Measurements from ENCODE around the gene ARHGEF6. TPM values are rescaled to one million over a fixed set of nuclear protein-coding genes. Genes with fewer than 3 reads are reported as not detected.
"Not testable (repeated sequence)": the region's sequence is repeated elsewhere in the genome, so short reads cannot be mapped to it uniquely, and the experiment has no call there.

Gene ARHGEF6
- total and polyA plus RNA-seq, 2 donors, result 11.2 to 28.5 TPM

DNA sequence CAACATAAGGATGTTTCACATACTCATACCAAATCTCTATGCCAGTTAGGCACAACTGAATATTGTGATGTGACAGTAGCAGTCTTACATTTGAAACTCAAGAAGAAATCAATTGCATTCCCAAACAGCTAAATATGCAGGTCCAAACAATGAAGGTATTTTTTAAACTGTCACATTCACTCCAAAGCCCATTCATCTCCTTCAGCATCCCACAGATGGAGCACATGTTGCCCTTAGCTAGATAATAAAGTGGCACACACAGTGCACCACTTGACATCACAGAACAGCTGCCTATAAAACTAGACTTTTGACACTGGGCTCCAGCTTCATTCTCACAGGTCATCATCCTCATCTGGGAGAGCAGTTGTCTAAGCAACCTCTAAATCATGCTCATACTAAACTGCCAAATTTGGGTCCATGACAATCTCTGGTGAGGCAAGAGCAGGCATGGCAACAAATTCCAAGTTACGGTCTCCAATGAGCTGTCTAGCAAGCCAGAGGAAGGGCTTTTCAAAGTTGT is 26.2 kb upstream of the ARHGEF6 start:
- Histone ChIP-seq H3K4me1 (ENCODE audit: insufficient read depth) (no peaks in the 10 kb centered on the region), H3K27ac (ENCODE audit: low read depth) (no peak overlapping the region), H3K36me3 (ENCODE audit: insufficient read depth) (no peaks in the 10 kb centered on the region), H3K4me3 (ENCODE audit: low read depth, low read length) (no peak overlapping the region)
- WGBS, result 96% methylated on average over 1 of the region's 1 CpG
- no peak for DNase-seq (ENCODE audit: extremely low spot score)

DNA sequence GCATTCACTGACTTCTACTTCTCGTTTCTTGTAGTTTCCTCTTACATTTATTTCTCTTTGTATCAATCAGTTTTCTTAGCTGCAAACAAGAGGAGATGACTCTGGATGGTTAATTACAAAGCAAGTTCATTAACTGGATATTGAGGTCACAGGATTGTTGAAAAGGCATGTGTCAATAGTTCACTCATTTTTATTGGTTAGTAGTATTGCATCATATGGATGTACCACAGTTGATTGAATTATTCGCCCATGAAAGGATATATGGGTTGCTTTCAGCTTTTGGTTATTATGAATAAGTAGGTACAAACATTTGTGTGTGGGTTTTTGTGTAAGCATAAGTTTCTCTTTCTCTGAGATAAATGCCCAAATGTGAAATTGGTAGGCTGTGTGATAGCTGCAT is 21.8 kb upstream of the ARHGEF6 start:
- no peak overlapping the region for H3K4me3 ChIP-seq (ENCODE audit: low read depth, low read length)
- no peak for DNase-seq (ENCODE audit: extremely low spot score)
- 83% methylated on average over 2 of the region's 2 CpGs for WGBS

GRCh38 chrX:136797787-136798186 is 17.1 kb upstream of the ARHGEF6 start:
- WGBS, result 42% methylated on average over 3 of the region's 3 CpGs
- Histone ChIP-seq H3K4me1 (ENCODE audit: insufficient read depth) (no peaks in the 10 kb centered on the region), H3K27ac (ENCODE audit: low read depth) (no peak overlapping the region), H3K36me3 (ENCODE audit: insufficient read depth) (no peaks in the 10 kb centered on the region), H3K4me3 (ENCODE audit: low read depth, low read length) (no peak overlapping the region)
- DNase-seq (ENCODE audit: extremely low spot score), result no peak

More for the DNA sequence above, 21.8 kb upstream of the ARHGEF6 start:
- Histone ChIP-seq H3K4me1 (ENCODE audit: insufficient read depth) (no peaks in the 10 kb centered on the region), H3K27ac (ENCODE audit: low read depth) (no peak overlapping the region), H3K36me3 (ENCODE audit: insufficient read depth) (no peaks in the 10 kb centered on the region)

GRCh38 chrX:136795132-136795531 is 14.4 kb upstream of the ARHGEF6 start:
- 92% methylated on average over 1 of the region's 1 CpG for WGBS
- not testable (repeated sequence) for H3K4me3 ChIP-seq (ENCODE audit: low read depth, low read length); DNase-seq (ENCODE audit: extremely low spot score); H3K36me3 ChIP-seq (ENCODE audit: insufficient read depth); H3K27ac ChIP-seq (ENCODE audit: low read depth); H3K4me1 ChIP-seq (ENCODE audit: insufficient read depth)

GRCh38 chrX:136794660-136795059 is 13.9 kb upstream of the ARHGEF6 start:
- H3K36me3 ChIP-seq (ENCODE audit: insufficient read depth); DNase-seq (ENCODE audit: extremely low spot score); H3K4me3 ChIP-seq (ENCODE audit: low read depth, low read length); H3K27ac ChIP-seq (ENCODE audit: low read depth); H3K4me1 ChIP-seq (ENCODE audit: insufficient read depth): not testable (repeated sequence)
- 95% methylated on average over 3 of the region's 3 CpGs for WGBS

GRCh38 chrX:136794080-136794479 is 13.3 kb upstream of the ARHGEF6 start:
- Histone ChIP-seq H3K4me3 (ENCODE audit: low read depth, low read length) (no peak overlapping the region), H3K27ac (ENCODE audit: low read depth) (no peak overlapping the region), H3K36me3 (ENCODE audit: insufficient read depth) (no peaks in the 10 kb centered on the region), H3K4me1 (ENCODE audit: insufficient read depth) (no peaks in the 10 kb centered on the region)
- DNase-seq (ENCODE audit: extremely low spot score), result no peak
- 56% methylated on average over 1 of the region's 1 CpG for WGBS

DNA sequence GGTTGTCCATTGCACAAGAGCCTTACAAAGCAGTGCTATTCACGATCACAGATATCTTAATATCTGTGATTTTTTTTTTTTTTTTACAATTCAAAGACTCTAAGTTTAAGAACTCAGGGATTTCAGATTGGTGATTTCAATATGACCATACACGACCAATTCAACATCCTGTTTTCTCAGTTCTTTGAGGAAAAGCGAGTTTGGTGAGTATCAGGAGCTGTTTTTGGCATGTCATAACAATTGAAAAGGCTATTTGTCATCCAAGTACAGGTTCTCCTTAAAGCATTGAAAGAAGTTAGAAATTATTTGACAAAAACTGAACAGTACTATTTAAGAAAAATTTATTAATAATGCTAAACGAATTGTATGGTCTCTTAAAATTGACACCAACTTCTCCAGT is 9.1 kb upstream of the ARHGEF6 start:
- 50% methylated on average over 4 of the region's 4 CpGs for WGBS
- no peak for DNase-seq (ENCODE audit: extremely low spot score)
- Histone ChIP-seq H3K36me3 (ENCODE audit: insufficient read depth) (no peaks in the 10 kb centered on the region), H3K4me3 (ENCODE audit: low read depth, low read length) (no peak overlapping the region), H3K4me1 (ENCODE audit: insufficient read depth) (no peaks in the 10 kb centered on the region), H3K27ac (ENCODE audit: low read depth) (no peak overlapping the region)

DNA sequence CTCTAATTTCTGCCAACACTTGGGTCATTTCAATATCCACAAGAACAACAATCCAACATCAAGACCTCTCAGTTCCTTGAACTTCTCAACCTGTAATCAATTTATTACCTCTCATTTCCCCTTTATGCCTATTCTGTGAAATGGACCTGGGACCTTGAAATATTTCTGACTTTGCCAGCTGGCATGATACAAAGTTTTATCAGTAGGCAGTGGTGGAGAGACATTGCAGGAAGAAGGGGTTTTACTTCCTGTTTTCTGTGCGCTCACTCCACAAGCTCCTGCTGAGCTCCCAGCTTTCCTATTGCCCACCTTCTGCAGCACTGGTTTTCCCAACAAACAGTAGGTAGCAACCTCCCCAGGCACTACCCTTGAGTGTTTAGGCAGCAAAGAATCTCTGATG is 3.5 kb upstream of the ARHGEF6 start:
- DNase-seq (ENCODE audit: extremely low spot score), result no peak
- Histone ChIP-seq H3K4me1 (ENCODE audit: insufficient read depth) (no peaks in the 10 kb centered on the region), H3K4me3 (ENCODE audit: low read depth, low read length) (no peak overlapping the region), H3K36me3 (ENCODE audit: insufficient read depth) (no peaks in the 10 kb centered on the region), H3K27ac (ENCODE audit: low read depth) (no peak overlapping the region)
- WGBS, result 81% methylated on average over 1 of the region's 1 CpG

- no peaks in the 10 kb centered on the region for H3K36me3 ChIP-seq (ENCODE audit: insufficient read depth)
- H3K4me1 ChIP-seq (ENCODE audit: insufficient read depth), result no peaks in the 10 kb centered on the region
- no peak overlapping the region for H3K4me3 ChIP-seq (ENCODE audit: low read depth, low read length)
- H3K27ac ChIP-seq (ENCODE audit: low read depth), result no peak overlapping the region
- no peak for DNase-seq (ENCODE audit: extremely low spot score)
Measured at GRCh38 chrX:136783159-136783558, 2.4 kb upstream of the ARHGEF6 start.

DNA sequence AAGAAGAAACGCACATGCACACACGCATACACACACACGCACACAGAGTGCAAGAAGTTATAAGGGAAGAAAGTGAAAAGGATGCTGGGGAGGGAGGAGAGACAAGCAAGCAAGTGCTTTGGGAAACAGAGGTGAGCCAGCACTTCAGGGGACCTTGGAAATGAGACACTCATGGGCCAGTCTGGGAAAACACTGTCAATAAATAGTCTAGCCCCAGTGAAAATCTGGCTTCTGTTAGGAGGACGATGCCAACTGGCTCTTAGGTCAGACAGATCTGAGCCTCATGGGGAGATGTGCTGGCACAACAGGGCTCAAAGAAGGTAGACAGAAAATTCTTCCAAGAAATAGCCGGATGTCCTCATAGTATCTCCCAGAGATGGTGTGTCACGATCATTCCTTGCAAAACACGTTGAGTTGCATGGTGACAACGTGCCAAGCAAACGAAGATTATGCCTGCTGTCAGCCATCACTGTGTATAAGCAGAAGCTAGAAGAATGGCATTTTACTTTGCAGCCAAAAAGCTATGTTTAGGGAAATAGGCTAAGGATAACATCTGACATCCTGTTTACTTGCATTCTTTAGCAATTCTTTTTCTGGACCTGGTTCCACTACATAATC is 557 bp upstream of the ARHGEF6 start:
- 4% methylated on average over 9 of the region's 9 CpGs for WGBS
- Histone ChIP-seq H3K4me1 (ENCODE audit: insufficient read depth) (no peaks in the 10 kb centered on the region), H3K27ac (ENCODE audit: low read depth) (no peak overlapping the region), H3K36me3 (ENCODE audit: insufficient read depth) (no peaks in the 10 kb centered on the region), H3K4me3 (ENCODE audit: low read depth, low read length) (peak overlapping the region; percentile 40)
- DNase-seq (ENCODE audit: extremely low spot score), result no peak

GRCh38 chrX:136780241-136780640 is 491 bp downstream of the ARHGEF6 start:
- DNase-seq (ENCODE audit: extremely low spot score), result no peak
- H3K4me1 ChIP-seq (ENCODE audit: insufficient read depth), result no peaks in the 10 kb centered on the region
- no peaks in the 10 kb centered on the region for H3K36me3 ChIP-seq (ENCODE audit: insufficient read depth)
- 28% methylated on average over 2 of the region's 2 CpGs for WGBS
- H3K27ac ChIP-seq (ENCODE audit: low read depth), result no peak overlapping the region
- peak overlapping the region; percentile 40 for H3K4me3 ChIP-seq (ENCODE audit: low read depth, low read length)

GRCh38 chrX:136779346-136779781 is 1.4 kb downstream of the ARHGEF6 start:
- H3K36me3 ChIP-seq (ENCODE audit: insufficient read depth), result no peaks in the 10 kb centered on the region
- 38% methylated on average over 4 of the region's 4 CpGs for WGBS
- DNase-seq (ENCODE audit: extremely low spot score), result no peak
- H3K4me1 ChIP-seq (ENCODE audit: insufficient read depth), result no peaks in the 10 kb centered on the region
- H3K27ac ChIP-seq (ENCODE audit: low read depth), result peak overlapping the region; percentile 59
- H3K4me3 ChIP-seq (ENCODE audit: low read depth, low read length), result no peak overlapping the region

GRCh38 chrX:136778916-136779315 is 1.8 kb downstream of the ARHGEF6 start:
- H3K36me3 ChIP-seq (ENCODE audit: insufficient read depth), result no peaks in the 10 kb centered on the region
- DNase-seq (ENCODE audit: extremely low spot score), result no peak
- H3K4me3 ChIP-seq (ENCODE audit: low read depth, low read length), result no peak overlapping the region
- H3K27ac ChIP-seq (ENCODE audit: low read depth), result peak overlapping the region; percentile 56
- H3K4me1 ChIP-seq (ENCODE audit: insufficient read depth), result no peaks in the 10 kb centered on the region

GRCh38 chrX:136778020-136778419 is 2.7 kb downstream of the ARHGEF6 start:
- no peak for DNase-seq (ENCODE audit: extremely low spot score)
- H3K4me1 ChIP-seq (ENCODE audit: insufficient read depth), result no peaks in the 10 kb centered on the region
- H3K36me3 ChIP-seq (ENCODE audit: insufficient read depth), result no peaks in the 10 kb centered on the region
- no peak overlapping the region for H3K4me3 ChIP-seq (ENCODE audit: low read depth, low read length)
- WGBS, result 90% methylated on average over 3 of the region's 3 CpGs
- no peak overlapping the region for H3K27ac ChIP-seq (ENCODE audit: low read depth)

DNA sequence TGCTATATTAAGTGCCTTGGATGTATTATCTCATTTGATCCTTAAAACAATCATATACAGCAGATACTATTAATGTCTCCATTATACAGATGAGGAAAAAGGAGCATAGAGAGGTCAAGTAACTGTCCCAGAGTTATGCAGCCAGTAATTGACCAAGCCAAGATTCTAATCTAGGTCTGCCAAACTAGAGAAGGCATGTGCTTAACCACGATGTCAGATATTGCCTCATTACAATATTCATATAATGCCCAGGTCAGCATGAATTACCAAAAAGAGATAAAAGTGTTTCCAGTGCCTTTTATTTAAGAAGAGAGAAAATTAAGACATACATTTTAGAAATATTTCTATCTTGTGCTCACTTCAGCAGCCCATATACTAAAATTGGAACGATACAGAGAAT is 7.1 kb downstream of the ARHGEF6 start:
- WGBS, result 78% methylated on average over 2 of the region's 2 CpGs
- H3K27ac ChIP-seq (ENCODE audit: low read depth), result no peak overlapping the region

More for the DNA sequence above, 7.1 kb downstream of the ARHGEF6 start:
- H3K4me1 ChIP-seq (ENCODE audit: insufficient read depth), result no peaks in the 10 kb centered on the region
- no peak overlapping the region for H3K4me3 ChIP-seq (ENCODE audit: low read depth, low read length)
- no peaks in the 10 kb centered on the region for H3K36me3 ChIP-seq (ENCODE audit: insufficient read depth)
- no peak for DNase-seq (ENCODE audit: extremely low spot score)

All from urinary bladder (tissue), 4 donors.